Measurements from ENCODE around the gene CKM.
"Not testable (repeated sequence)": the region's sequence is repeated elsewhere in the genome, so short reads cannot be mapped to it uniquely, and the experiment has no call there.

CKM gene

DNA sequence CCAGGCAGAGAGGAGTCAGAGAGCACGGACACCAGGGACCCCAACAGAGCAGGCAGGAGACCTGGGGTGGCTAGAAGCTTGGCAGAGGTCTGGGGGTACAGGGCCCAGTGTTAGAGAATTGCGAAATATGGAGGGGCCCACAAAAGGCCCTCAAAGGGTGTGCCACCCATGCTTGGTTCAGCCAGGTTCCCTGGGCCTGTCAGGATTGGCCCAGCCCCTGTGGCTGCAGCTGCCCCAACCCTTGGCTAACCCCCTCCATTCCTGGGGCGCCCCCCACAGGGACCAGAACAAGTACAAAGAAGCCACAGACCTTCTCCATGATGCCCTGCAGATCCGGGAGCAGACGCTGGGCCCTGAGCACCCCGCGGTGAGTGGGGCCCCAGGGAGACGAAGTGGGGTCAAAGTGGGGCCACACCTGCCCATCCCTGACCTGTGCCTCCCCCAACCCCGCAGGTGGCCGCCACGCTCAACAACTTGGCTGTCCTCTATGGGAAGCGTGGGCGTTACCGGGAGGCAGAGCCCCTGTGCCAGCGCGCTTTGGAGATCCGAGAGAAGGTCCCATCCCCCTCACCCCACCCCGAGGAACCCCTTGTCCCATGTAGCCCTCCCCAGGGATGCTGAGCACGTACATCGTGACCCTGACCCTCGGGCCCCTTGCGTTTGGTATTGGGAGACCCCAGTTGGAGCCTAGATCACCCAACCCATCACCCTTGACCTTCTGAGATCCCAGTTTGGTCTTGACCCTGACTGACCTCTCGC lies 25.9 kb upstream of the CKM start:
- DNase-seq: no peak

- no peak for DNase-seq
These were observed 25.1 kb upstream of the CKM start for GRCh38 chr19:45347570-45348366.

GRCh38 chr19:45346449-45346848 lies 23.8 kb upstream of the CKM start:
- DNase-seq: no peak

GRCh38 chr19:45345506-45345860 lies 22.8 kb upstream of the CKM start:
- no peak for DNase-seq

GRCh38 chr19:45344621-45345505 lies 22.2 kb upstream of the CKM start:
- no peak for DNase-seq

DNA sequence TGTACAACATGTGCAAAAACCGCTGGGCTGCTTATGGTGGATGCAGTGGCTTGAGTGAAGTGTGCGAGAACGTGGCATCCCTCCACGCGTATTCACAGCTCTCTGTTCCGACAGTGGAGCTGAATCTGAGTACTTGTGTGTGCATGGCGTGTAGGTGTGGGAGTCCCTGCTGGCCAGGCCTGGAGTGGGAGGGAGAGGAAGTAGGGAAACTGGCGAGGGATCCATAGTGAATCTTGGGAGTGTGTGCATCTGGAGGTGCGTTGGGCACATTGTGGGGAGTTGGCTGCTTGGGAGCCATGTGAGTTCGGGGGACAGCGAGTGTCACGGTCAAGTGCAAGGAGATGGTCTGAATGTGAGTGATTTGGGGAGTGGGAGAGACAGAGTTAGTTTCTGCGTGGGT lies 20.2 kb upstream of the CKM start:
- DNase-seq: no peak

- no peak for DNase-seq
These were observed 18.3 kb upstream of the CKM start for GRCh38 chr19:45340899-45341453.

DNA sequence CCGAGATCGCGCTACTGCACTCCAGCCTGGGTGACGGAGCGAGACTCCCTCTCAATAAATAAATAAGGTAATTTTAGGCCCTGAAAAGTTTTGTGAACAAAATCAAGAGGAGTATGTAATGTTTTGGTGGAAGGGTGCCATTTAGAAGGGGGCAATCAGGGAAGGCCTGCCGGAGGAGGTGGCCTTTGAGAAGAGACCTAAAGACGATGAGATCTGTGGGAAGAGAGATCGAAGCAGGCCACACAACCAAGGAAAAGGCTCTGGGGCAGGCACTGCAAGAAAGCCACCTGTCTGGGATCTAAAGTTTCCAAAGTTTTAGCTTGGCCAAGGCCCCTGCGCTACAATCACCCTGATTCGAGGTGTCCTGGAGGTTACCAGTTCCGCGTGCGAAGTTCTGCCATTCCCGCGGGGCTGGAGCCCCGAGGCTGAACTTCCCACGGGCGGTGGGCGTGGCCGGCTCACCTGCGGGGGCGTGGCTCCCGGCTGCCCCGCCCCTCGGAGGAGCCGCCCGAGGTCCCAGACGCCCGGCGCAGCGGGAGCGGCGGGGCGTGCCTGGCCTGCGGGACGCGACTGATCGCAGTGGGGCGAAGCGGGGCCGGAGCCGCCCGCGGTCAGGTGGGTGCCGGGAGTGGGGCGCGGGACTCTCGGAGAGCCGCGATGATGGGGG lies 17.7 kb upstream of the CKM start, which contains the start of gene KLC3:
Gene KLC3 (plus strand): TSS at position 519 of the 667 bp plus-strand sequence. CDS start 4,792 bp downstream, outside the sequence.
- no peak for DNase-seq

DNA sequence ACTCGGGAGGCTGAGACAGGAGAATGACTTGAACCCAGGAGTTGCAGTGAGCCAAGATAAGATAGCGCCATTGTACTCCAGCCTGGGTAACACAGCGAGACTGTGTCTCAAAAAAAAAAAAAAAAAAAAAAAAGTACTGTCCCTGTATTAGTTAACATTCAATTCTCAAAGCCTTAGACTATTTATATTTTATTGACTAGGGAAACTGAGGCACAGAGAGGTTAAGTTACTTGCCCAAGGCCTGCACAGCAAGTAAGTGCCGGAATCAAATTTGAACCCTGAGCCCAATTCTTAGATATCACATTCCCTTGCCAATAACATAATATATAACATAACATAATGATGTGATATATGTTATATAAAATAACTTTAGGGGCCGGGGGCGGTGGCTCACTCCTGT lies 17.0 kb upstream of the CKM start:
- no peak for DNase-seq

DNA sequence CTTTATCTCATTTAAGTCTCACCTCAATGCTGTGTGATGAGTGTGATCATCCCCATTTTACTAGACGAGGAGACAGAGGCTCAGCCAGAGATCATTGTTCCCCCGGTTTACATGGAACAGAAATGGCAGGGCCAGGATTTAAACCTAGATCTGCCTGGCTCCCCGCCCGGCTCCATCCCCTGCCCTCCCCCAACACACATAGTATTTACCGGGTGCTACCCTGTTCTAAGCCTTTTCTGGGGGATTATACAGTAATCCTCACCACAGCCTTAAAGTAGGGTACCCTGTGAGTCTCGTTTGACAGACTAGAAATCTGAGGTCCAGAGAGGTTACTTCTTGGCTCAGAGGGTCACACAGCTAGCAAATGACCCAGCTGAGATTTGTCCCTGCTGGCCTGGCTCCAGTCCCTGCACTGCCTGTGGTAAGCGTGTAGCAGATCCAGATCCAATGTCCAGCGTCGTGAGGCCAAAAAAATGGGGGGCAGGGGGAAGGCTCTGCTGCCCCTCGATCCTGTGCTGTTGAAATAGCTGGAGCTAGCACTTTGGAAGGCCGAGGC lies 14.1 kb upstream of the CKM start:
- DNase-seq: no peak

DNA sequence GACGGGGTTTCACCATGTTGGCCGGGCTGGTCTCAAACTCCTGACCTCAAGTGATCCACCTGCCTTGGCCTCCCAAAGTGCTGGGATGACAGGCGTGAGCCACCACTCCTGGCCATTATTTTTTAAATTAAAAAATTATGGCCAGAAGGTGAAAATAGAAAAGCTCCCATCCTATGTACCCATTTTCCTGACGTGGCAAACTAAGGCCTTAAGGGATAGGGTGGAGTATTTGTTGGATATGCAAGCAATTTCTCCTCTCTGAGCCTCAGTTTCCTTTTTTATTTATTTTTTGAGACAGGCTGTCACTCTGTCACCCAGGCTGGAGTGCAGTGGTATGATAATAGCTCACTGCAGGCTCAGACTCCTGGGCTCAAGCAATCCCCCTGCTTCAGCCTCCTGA lies 12.2 kb upstream of the CKM start:
- not testable (repeated sequence) for DNase-seq

- no peak for DNase-seq
These were observed 11.1 kb upstream of the CKM start for GRCh38 chr19:45333609-45334303.

- no peak for DNase-seq
These were observed 8.7 kb upstream of the CKM start for GRCh38 chr19:45331411-45331810.

- no peak for DNase-seq
These were observed 4.9 kb upstream of the CKM start for GRCh38 chr19:45327404-45328143.

- DNase-seq: no peak
These were observed 1.8 kb upstream of the CKM start for GRCh38 chr19:45324349-45324907.

DNA sequence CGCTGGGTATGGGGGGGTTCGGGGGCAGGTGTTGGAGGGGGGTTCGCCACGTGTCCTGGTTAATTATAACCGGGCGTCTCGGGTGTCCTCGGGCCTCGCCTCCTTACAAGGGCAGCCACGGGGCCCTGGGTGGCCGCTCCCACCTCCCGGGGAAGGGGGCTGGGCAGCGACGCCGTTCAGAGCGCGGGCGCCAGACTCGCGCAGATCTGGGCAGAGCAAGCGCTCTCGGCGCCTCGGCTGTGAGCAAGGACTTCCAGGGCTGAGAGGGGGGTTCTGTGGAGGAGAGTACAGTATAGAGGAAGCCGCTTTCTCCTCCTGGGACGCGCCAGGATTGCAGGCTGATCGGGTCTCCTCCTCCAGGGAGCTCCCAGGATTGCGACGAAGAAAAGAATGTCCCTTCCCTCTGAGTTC lies 1.0 kb upstream of the CKM start:
- no peak for DNase-seq

DNA sequence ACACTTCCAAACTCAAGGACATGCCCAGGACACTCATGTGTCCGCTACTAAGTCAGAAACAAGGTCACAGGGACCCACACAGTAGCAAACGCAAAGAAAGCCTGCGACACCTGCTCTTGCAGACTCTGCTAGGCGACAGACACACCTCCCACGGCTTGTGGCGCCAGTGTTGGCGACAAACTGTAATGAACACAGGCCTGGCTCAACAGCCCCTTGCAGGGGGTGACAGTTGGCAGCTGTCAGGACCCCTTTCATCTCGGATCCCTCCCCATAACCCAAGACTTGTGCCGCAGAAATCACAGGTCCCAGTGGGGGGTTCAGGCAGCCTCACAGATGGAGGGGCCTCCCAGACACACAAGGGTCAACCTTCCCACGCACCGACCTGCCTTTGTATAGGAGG lies 364 bp downstream of the CKM start:
- no peak for DNase-seq

DNA sequence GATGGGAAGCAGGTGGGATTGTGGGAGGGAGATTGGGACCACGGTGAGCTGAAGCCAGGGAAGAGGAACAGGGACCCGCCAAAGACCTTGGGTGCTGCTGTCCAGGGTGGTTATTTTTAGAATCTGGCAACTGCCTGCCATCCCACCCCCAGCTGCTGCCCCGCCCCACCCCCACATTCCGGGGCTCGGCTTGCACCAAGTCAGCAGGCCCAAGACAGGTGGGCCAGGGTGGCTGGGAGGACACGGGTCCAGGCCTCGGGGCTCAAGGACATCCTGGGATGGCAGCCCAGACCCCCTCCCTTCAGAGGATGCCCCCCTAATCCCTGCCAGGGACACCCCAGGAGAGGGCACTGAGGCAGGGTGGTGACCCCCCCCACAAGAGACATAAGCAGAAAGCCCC lies 827 bp downstream of the CKM start:
- no peak for DNase-seq

GRCh38 chr19:45320997-45321775 lies 1.5 kb downstream of the CKM start:
- DNase-seq: no peak

- no peak for DNase-seq
These were observed 7.4 kb downstream of the CKM start for GRCh38 chr19:45315304-45315703.

All from NCI-H187 (cell line).